Astrocyte of the hippocampus (primary cell): ENCODE results near the gene LOXL1.

Experiments
- DNase-seq: peaks from one replicate; pipeline ENCODE4 v3.0.0; 2011; ENCODE audit warnings: low read depth, low spot score

Gene LOXL1, protein sequence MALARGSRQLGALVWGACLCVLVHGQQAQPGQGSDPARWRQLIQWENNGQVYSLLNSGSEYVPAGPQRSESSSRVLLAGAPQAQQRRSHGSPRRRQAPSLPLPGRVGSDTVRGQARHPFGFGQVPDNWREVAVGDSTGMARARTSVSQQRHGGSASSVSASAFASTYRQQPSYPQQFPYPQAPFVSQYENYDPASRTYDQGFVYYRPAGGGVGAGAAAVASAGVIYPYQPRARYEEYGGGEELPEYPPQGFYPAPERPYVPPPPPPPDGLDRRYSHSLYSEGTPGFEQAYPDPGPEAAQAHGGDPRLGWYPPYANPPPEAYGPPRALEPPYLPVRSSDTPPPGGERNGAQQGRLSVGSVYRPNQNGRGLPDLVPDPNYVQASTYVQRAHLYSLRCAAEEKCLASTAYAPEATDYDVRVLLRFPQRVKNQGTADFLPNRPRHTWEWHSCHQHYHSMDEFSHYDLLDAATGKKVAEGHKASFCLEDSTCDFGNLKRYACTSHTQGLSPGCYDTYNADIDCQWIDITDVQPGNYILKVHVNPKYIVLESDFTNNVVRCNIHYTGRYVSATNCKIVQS

GRCh38 chr15:73926219-73927002 lies at the start of gene LOXL1:
LOXL1 (plus strand) TSS chr15:73926462; CDS start chr15:73926784, 322 bp downstream.
- peak; percentile 97 for DNase-seq

- DNase-seq = no peak
Observed at GRCh38 chr15:73879426-73879825, 46.8 kb upstream of the LOXL1 start.

DNA sequence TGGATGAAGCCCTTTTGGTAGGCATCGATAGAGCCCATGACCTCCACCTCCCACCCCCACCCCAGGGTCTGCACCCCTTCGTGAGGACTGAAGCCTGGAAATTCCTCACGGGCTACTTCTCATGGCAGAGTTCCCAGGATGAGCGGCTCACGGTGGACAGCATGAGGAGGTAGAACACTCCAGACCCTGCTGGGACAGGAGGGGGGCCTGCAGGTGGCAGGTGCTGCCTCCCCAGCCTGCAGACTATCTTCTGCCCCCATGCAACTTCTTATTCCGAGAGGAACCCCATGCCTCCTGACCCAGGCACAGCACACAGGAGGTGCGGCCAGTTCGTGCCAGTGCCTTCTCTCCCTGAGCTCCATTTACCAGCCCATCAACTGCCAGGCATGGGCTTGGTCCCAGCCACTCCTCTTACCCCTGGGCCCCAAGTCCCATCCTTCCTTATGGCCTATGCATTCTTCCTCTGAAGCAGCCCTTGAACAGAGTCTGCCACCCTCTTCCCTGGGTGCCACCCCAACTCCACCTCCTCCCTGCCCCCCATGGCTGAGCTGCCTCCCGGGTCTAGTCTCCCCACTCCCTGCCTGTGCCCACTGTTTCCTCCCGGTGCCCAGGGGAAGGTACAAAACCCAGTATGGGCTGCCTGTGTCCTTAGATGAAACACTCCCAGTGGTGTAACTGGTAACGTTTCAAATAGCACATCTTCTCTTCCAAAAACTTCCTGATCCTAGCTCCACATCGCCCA lies 44.5 kb upstream of the LOXL1 start:
- DNase-seq = no peak

GRCh38 chr15:73882761-73883419 lies 43.4 kb upstream of the LOXL1 start:
- DNase-seq = no peak

- no peak for DNase-seq
Observed at GRCh38 chr15:73884159-73884558, 42.1 kb upstream of the LOXL1 start.

GRCh38 chr15:73885954-73886700 lies 40.1 kb upstream of the LOXL1 start:
- no peak for DNase-seq

- DNase-seq = no peak
Observed at GRCh38 chr15:73886717-73887345, 39.4 kb upstream of the LOXL1 start.

GRCh38 chr15:73887481-73887880 lies 38.8 kb upstream of the LOXL1 start:
- DNase-seq = no peak

DNA sequence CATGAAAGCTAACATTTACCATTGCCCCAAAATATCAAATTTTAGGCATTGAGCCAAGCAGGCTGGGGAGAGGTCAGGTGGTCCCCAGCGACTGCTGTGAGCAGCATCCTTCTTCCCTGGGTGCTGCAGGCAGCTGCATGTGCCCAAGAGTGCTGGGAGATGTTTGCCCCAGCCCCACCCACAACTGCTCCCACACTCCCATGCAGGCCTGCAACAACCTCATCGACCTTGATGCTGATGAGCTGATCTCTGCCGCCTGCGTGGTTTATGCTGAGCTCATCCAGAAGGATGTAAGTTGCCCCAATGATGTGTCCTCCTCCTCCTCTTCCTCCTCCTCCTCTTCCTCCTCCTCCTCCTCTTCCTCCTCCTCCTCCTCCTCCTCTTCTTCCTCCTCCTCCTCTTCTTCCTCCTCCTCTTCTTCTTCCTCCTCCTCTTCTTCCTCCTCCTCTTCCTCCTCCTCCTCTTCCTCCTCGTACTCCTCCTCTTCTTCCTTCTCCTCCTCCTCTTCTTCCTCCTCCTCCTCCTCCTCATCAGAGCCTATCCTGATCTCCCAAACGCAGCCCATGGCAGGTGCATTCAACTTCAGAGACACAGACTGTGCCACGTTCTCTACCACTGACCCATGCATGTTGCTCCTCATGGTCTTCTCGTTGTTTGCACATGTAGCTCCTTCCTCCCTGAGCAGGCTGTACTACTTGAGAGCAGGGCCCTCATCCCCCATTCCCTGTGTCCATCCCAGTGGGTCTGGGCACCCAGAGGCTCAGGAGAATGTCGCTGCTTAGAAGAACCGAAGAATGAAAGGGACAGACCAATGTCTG lies 37.8 kb upstream of the LOXL1 start:
- DNase-seq = no peak

GRCh38 chr15:73889053-73889761 lies 37.1 kb upstream of the LOXL1 start:
- DNase-seq = no peak

GRCh38 chr15:73889762-73890124 lies 36.5 kb upstream of the LOXL1 start:
- DNase-seq = no peak

DNA sequence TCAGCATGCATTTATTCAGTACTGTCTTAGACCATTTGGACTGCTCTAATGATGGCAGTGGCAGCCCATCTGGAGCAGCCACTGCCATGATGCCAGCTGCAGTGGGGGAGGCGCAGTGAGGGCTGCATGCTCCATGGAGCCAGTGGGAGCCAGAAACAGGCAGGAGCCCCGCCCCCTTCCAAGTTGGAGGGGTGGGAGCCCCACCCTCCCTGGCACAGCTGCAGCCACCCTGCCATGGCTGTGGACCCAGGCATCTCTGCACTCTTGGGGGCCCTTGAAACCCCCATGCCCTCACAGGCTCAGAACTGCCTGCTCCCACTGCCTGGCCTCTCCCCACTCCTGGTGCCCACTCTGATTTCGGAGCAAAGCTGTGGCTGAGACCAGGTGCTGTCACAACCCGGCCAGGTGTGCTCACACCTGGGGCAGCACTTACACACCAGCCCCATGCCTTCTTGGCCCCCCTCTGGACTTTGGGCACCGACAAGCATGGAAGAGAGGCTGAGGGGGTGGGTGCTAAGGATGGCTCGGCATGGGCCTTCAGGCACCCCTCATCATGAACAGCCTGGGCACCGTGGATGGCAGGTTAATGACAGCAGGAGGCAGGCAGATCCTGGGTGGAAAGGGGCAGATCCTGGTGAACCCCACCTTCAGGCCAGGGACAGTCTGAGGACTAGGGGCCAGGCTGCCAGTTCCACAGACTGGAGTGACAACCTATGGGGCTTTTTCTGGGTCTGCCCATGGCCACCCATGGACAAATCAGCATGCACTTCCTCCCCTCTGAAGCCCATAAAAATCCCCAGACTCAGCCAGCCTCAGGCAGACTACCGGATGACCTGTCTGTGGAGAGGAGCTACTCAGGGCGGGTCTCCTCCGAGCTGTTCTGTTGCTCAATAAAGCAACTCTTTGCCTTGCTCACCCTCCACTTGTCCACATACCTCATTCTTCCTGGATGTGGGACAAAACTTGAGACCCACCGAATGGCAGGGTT lies 34.6 kb upstream of the LOXL1 start:
- no peak for DNase-seq

GRCh38 chr15:73892446-73893226 lies 33.6 kb upstream of the LOXL1 start:
- DNase-seq = no peak

DNA sequence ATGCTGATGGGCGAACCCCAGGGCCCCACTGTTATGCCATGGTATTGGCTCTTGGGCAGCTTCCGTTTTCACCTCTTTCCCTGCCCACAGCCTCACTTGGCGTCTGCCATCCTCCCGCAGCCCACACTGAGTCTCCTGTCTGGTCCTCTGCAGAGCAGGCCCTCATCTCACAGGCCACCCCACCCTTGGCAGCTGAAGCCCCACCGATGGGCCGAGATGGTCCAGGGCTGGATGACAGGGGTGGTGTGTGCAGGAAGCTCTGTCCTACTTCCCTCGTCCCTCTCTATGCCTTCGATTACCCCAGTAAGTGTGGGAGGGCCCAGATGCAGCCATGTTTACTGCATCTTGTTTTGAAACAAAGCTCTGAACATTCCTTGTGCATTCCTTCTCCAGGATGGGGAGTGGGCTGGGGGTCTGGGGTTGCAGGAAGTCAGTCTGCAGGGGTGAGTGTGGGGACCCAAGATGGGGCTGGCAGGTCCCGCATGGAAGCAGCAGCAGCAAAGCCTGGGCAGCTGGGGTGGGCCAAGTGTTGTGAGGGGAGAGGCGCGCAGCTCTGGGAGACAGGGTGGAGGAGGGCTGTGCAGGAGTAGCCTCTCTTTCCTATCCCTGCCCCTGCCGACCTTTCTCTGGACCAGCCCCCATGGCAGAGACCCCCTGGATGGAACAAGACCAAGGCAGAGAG lies 32.0 kb upstream of the LOXL1 start:
- no peak for DNase-seq

GRCh38 chr15:73897441-73898261 lies 28.6 kb upstream of the LOXL1 start:
- DNase-seq = peak; percentile 90
